Activated CD8-positive, alpha-beta T cell treated with anti-CD3 and anti-CD28 coated beads for 36 hours (primary cell): ENCODE data around the gene FAM53A. TPM values are rescaled to one million over a fixed set of nuclear protein-coding genes. Genes with fewer than 3 reads are reported as not detected.

Experiments
- ATAC-seq: fragments of 200-7000 bp; cut with Tn5 transposase; one replicate; pipeline ENCODE4 v1.10.0; 2021; ENCODE audit warnings: mild to moderate bottlenecking, moderate library complexity
- CTCF ChIA-PET: fragments of 350-600 bp; sonication (Branson Sonifier 250); formaldehyde crosslinking; loops from one replicate; lab custom pipeline; 2021; ENCODE audit warnings: antibody characterized with exemption; lab: Charles Lee
- POLR2A ChIA-PET: fragments of 350-600 bp; sonication (Branson Sonifier 250); formaldehyde crosslinking; loops from one replicate; lab custom pipeline; 2021; ENCODE audit warnings: antibody characterized with exemption; lab: Charles Lee
- DNase-seq: peaks from one replicate; pipeline ENCODE4 v3.0.0-alpha.2; 2020
- H3K27ac Mint-ChIP-seq: one replicate; pipeline ENCODE4 v1.8.0; 2021; ENCODE audit warnings: mild to moderate bottlenecking, mixed read lengths
- H3K27me3 Mint-ChIP-seq: one replicate; pipeline ENCODE4 v1.8.0; 2021; ENCODE audit warnings: mixed read lengths
- H3K36me3 Mint-ChIP-seq: one replicate; pipeline ENCODE4 v1.8.0; 2021; ENCODE audit warnings: low read depth, mixed read lengths
- H3K4me1 Mint-ChIP-seq: one replicate; pipeline ENCODE4 v1.8.0; 2021; ENCODE audit warnings: low read depth, mixed read lengths
- H3K4me3 Mint-ChIP-seq: one replicate; pipeline ENCODE4 v1.8.0; 2021; ENCODE audit warnings: mild to moderate bottlenecking, moderate library complexity, mixed read lengths
- H3K9me3 Mint-ChIP-seq: one replicate; pipeline ENCODE4 v1.8.0; 2021; ENCODE audit warnings: mixed read lengths
- intact Hi-C: fragments of 100-400 bp; cut with micrococcal nuclease; formaldehyde crosslinking; loops from one replicate; pipeline ENCODE4 v1.10.0; 2022
- total RNA-seq, 2 experiments: library from RNA; stranded (reverse); gene quantifications; one replicate each; pipeline ENCODE4 v1.2.3, GENCODE V29; 2021
- TF ChIP-seq, protein P1 (sequence below): fragments of 200-600 bp; IDR thresholded peaks from one replicate; pipeline ENCODE4 v1.8.0; 2022; ENCODE audit warnings: antibody characterized with exemption, mild to moderate bottlenecking

The FAM53A gene
- total RNA-seq, 2 experiments from 2014 or later = 1.2 to 1.8 TPM

GRCh38 chr4:1658581-1658980 lies 25.5 kb downstream of the FAM53A start:
- intact Hi-C loops = no loop called here
- no peak for DNase-seq
- ATAC-seq = no peak
- H3K4me3 Mint-ChIP-seq = no peak overlapping the region
- ChIA-PET POLR2A (no interaction called here), CTCF (no interaction called here)
- no peaks in the 10 kb centered on the region for H3K27me3 Mint-ChIP-seq
- no peaks in the 10 kb centered on the region for H3K9me3 Mint-ChIP-seq
- no peaks in the 10 kb centered on the region for H3K36me3 Mint-ChIP-seq
- H3K4me1 Mint-ChIP-seq = no peaks in the 10 kb centered on the region
- TF ChIP-seq, protein P1, sequence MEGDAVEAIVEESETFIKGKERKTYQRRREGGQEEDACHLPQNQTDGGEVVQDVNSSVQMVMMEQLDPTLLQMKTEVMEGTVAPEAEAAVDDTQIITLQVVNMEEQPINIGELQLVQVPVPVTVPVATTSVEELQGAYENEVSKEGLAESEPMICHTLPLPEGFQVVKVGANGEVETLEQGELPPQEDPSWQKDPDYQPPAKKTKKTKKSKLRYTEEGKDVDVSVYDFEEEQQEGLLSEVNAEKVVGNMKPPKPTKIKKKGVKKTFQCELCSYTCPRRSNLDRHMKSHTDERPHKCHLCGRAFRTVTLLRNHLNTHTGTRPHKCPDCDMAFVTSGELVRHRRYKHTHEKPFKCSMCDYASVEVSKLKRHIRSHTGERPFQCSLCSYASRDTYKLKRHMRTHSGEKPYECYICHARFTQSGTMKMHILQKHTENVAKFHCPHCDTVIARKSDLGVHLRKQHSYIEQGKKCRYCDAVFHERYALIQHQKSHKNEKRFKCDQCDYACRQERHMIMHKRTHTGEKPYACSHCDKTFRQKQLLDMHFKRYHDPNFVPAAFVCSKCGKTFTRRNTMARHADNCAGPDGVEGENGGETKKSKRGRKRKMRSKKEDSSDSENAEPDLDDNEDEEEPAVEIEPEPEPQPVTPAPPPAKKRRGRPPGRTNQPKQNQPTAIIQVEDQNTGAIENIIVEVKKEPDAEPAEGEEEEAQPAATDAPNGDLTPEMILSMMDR = no peak
- H3K27ac Mint-ChIP-seq = no peak overlapping the region

- Mint-ChIP-seq H3K36me3 (no peaks in the 10 kb centered on the region), H3K4me1 (no peaks in the 10 kb centered on the region), H3K9me3 (no peaks in the 10 kb centered on the region), H3K27ac (no peak overlapping the region), H3K4me3 (no peak overlapping the region), H3K27me3 (no peaks in the 10 kb centered on the region)
- ATAC-seq = no peak
- TF ChIP-seq, protein P1 = no peak
- ChIA-PET POLR2A (no interaction called here), CTCF (no interaction called here)
- intact Hi-C loops = no loop called here
- no peak for DNase-seq
Observed at GRCh38 chr4:1658146-1658545, 26.0 kb downstream of the FAM53A start.

DNA sequence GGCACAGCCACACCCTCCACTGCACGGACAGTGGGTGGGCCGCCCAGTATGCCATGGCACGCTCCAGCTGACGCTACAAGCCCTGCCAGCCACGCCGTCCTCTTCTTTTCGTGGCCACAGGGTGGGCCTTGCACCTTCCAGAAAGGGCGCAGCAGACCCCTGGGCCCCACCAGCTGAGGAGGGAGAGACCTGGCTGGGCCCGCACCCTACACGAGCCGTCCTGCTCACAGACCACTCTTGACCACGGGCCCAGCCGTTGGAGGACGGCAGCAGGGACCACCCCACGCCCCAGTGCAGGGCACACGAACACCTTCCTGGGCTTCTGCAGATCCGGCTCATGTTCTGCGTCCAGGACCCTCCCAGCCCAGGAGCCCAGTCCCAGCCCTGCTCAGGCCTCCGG lies 27.1 kb downstream of the FAM53A start:
- Mint-ChIP-seq H3K4me1 (no peaks in the 10 kb centered on the region), H3K4me3 (no peak overlapping the region), H3K36me3 (no peaks in the 10 kb centered on the region), H3K27me3 (no peaks in the 10 kb centered on the region), H3K27ac (no peak overlapping the region), H3K9me3 (no peaks in the 10 kb centered on the region)
- ChIA-PET POLR2A (no interaction called here), CTCF (no interaction called here)
- DNase-seq = no peak
- intact Hi-C loops = no loop called here
- TF ChIP-seq, protein P1 = no peak
- no peak for ATAC-seq

- no peaks in the 10 kb centered on the region for H3K9me3 Mint-ChIP-seq
- ATAC-seq = no peak
- H3K36me3 Mint-ChIP-seq = no peaks in the 10 kb centered on the region
- H3K4me3 Mint-ChIP-seq = no peak overlapping the region
- TF ChIP-seq, protein P1 = no peak
- POLR2A ChIA-PET = no interaction called here
- no peaks in the 10 kb centered on the region for H3K4me1 Mint-ChIP-seq
- CTCF ChIA-PET = no interaction called here
- DNase-seq = no peak
- no peaks in the 10 kb centered on the region for H3K27me3 Mint-ChIP-seq
- no peak overlapping the region for H3K27ac Mint-ChIP-seq
- intact Hi-C loops = no loop called here
Observed at GRCh38 chr4:1656132-1656531, 28.0 kb downstream of the FAM53A start.

- CTCF ChIA-PET = no interaction called here
- H3K27me3 Mint-ChIP-seq = no peaks in the 10 kb centered on the region
- no peaks in the 10 kb centered on the region for H3K4me1 Mint-ChIP-seq
- H3K27ac Mint-ChIP-seq = no peak overlapping the region
- ATAC-seq (no peak), DNase-seq (no peak)
- intact Hi-C loops = no loop called here
- no peak overlapping the region for H3K4me3 Mint-ChIP-seq
- POLR2A ChIA-PET = no interaction called here
- H3K36me3 Mint-ChIP-seq = no peaks in the 10 kb centered on the region
- no peaks in the 10 kb centered on the region for H3K9me3 Mint-ChIP-seq
- TF ChIP-seq, protein P1 = no peak
Observed at GRCh38 chr4:1655676-1656075, 28.4 kb downstream of the FAM53A start.
